LNCaP clone FGC (cell line): ENCODE measurements around the gene PLCG2.

Experiments used
- DNase-seq: peaks from one replicate; pipeline ENCODE4 v3.0.0-alpha.2; 2011; ENCODE audit warnings: low read depth
- H3K4me3 ChIP-seq: 2 replicates; pipeline ENCODE4 v1.5.1; 2011; ENCODE audit warnings: mild to moderate bottlenecking, low read depth, low read length, control low read depth
- TF ChIP-seq, protein P1 (sequence below): IDR thresholded peaks from 2 replicates; pipeline ENCODE4 v1.5.1; 2012; ENCODE audit warnings: mild to moderate bottlenecking; ENCODE audit not compliant: control insufficient read depth, insufficient read depth; ENCODE audit errors: extremely low read depth

The PLCG2 gene

DNA sequence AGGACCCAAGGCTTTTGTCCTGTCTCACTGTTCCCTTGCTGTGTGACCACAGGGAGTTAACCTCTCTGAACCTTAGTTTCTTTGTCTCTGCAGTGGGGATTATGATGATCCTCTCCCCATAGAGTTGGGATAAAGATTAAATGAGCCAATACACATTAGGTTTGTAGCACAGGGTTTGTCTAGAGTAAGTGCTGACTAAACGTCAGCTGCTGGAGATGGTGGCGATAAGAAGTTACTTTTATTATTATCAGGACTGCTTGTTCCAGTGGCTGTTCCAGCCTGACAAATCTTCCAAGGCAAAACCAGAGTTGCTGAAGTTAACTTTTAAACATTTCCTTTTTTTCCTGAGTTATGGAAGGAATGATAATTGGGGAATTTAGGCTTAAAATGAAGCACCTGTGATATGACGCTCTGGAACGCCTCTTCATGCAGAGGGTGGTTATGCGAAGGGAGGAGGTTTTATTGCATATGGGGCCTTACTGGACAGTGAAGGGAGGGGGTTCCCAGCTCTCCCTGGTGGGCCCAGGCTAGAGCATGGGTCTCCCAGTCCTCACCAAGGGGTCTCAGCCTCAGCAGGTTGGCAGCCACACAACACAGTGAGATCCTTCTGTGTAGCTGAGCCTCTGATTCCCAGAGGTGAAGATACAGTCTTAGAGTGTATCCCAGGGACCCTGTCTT is 35.8 kb downstream of the PLCG2 start:
- no peak for DNase-seq
- H3K4me3 ChIP-seq: no peak overlapping the region
- TF ChIP-seq, protein P1, sequence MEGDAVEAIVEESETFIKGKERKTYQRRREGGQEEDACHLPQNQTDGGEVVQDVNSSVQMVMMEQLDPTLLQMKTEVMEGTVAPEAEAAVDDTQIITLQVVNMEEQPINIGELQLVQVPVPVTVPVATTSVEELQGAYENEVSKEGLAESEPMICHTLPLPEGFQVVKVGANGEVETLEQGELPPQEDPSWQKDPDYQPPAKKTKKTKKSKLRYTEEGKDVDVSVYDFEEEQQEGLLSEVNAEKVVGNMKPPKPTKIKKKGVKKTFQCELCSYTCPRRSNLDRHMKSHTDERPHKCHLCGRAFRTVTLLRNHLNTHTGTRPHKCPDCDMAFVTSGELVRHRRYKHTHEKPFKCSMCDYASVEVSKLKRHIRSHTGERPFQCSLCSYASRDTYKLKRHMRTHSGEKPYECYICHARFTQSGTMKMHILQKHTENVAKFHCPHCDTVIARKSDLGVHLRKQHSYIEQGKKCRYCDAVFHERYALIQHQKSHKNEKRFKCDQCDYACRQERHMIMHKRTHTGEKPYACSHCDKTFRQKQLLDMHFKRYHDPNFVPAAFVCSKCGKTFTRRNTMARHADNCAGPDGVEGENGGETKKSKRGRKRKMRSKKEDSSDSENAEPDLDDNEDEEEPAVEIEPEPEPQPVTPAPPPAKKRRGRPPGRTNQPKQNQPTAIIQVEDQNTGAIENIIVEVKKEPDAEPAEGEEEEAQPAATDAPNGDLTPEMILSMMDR: no peak

DNA sequence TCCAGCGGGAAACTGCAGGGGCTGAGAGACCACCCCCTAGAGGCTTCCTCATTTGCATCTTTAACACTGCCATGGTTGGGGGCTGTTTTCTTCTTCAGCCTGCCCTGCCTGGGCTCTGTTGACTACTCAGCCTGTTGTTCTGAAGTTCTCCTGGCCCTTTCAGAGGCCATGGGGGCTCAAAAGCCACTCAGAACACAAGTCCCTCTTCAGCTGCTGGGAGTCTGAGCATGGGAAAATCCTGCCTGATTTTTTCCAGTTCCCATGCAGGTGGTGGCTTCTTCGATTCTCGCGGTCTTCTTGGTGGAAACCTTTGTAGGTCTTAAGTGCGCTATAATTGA is 36.3 kb downstream of the PLCG2 start:
- H3K4me3 ChIP-seq: no peak overlapping the region

DNA sequence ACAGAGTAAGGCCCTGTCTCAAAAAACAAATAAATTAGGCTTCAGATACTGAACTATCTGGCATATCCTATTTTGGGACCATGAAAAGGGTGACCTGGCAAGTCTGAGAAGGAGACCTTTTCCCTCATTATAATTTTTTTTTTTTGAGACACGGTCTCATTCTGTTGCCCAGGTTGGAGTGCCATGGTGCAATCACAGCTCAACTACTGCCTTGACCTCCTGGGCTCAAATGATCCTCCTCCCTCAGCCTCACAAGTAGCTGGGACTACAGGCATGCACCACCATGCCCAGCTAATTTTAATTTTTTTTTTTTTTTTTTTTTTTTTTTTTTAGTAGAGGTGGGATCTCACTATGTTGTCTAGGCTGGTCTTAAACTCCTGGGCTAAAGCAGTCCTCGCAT is 37.3 kb downstream of the PLCG2 start:
- no peak overlapping the region for H3K4me3 ChIP-seq
- TF ChIP-seq, protein P1: no peak
- DNase-seq: no peak

More for the DNA sequence above, 36.3 kb downstream of the PLCG2 start:
- TF ChIP-seq, protein P1: no peak
- no peak for DNase-seq

DNA sequence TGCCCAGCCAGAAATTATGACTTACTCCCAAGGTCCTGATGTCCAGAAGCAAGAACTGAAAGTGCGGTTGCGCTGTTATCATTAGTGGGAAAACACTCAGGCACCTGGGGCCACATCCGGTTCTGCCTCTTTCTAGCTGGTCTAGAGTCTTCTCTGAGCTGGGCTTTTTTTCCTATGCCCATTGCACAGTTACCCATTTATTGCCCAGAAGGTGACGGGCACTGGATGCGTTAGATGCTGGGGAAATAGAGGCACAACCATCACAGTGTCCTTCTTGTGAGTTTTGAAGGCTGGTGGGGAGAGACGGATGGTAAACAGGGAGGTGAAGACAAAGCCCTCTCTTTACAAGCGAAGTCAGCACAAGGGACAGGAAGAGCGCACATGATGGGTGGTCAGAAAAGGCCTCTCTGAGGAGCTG is 37.7 kb downstream of the PLCG2 start:
- H3K4me3 ChIP-seq: no peak overlapping the region
- TF ChIP-seq, protein P1: no peak
- no peak for DNase-seq

DNA sequence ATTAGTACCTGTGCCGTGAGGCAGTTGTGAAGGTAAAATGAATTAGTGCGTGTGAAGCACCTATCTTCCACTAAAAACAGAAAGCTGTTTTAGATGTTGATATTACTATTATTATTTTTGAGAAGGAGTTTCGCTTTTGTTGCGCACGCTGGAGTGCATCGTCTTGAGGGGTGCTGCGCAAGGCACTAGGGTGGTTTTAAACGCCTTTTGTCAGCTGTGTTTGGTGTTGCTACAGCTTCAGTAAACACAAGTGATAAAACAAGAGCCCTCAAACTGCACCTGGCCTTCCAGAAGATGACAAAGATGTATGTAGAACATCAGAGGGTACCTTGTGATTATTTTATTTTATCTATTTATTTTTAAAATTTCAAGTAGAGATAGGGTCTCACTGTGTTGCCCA is 38.2 kb downstream of the PLCG2 start:
- TF ChIP-seq, protein P1: no peak
- no peak overlapping the region for H3K4me3 ChIP-seq
- no peak for DNase-seq

DNA sequence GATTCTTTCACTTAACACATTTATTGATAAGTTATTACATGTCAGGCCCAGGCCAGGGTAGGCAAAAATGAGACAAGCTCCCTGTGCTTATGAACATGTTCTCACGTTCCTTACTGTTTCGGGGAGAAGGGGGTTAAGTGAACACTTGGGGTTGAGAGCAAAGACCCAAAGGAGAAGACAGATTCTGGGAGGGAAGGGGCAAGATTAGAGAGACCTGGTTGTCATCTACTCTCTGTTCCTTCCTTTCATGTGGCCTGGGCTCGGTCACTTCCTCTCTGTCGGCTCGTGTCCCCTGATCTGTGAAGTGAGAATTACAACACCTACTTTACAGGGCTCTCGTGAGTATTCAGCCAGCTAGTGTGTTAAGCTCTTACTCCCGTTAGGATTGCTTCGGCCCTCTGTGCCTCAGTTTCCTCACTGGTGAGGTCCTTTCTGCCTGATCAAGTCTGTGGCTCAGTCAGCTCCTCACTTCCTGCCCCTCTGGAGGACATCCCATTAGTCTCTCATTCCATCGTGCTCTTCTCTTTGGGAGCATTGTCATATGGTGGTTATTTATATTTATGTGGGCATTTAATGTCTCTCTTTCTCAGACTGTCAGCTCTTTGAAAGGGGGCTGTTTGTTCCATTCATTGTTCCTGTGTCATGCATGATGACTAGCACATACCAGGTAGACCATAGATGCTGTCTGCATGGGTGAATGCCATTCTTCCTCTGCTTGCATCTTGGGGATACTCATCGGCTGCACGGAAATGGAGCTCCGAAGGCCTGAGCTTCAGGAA is 38.9 kb downstream of the PLCG2 start:
- DNase-seq: no peak
- H3K4me3 ChIP-seq: no peak overlapping the region
- TF ChIP-seq, protein P1: no peak

DNA sequence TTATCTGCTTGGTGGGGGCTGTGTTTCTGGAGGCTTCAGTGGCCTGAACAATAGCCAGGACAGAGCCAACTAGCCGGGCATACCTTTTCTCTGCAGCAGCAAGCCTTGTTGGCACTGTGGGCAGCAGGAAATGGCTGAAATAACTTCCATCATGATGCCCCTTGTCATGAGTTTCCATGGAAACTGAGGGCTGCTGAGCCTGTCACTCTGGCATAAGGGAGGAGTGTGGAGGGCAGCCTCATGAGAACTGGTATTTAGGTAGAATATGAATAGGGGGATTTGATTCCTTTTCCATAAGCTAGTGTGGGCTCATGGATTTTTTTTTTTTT is 39.4 kb downstream of the PLCG2 start:
- TF ChIP-seq, protein P1: no peak
- no peak overlapping the region for H3K4me3 ChIP-seq
- DNase-seq: no peak
